Measurements from ENCODE around the gene ERMAP. TPM values are rescaled to one million over a fixed set of nuclear protein-coding genes. Genes with fewer than 3 reads are reported as not detected.
"Not testable (repeated sequence)": the region's sequence is repeated elsewhere in the genome, so short reads cannot be mapped to it uniquely, and the experiment has no call there.

ERMAP gene
- total and polyA plus RNA-seq, 9 of the 15 experiments (the other 6 are each of a cell fraction or from before 2014, with no cell fraction given): 8.0 to 31.4 (median 22.5) TPM

DNA sequence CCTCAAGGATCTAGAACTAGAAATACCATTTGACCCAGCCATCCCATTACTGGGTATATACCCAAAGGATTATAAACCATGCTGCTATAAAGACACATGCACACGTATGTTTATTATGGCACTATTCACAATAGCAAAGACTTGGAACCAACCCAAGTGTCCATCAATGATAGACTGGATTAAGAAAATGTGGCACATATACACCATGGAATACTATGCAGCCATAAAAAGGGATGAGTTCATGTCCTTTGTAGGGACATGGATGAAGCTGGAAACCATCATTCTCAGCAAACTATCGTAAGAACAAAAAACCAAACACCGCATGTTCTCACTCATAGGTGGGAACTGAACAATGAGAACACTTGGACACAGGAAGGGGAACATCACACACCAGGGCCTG lies 2.1 kb upstream of the ERMAP start:
- H3K27ac ChIP-seq (ENCODE audit: extremely low read depth, low read depth, low read length); BruUV-seq (replicated peaks); intact Hi-C loops (cut with micrococcal nuclease); H3K9me1 ChIP-seq (ENCODE audit: control insufficient read depth, insufficient read depth, low read length); ATAC-seq; H3K9me3 ChIP-seq (replicated peaks; ENCODE audit: control insufficient read depth, insufficient read depth, low read depth, low read length); DNase-seq (ENCODE audit: extremely low read depth in 1 of 4, low spot score in 3 of 4); H3K4me3 ChIP-seq; FAIRE-seq; CTCF ChIA-PET (ENCODE audit: low intra/inter-chr PET ratio); H4K20me1 ChIP-seq (replicated peaks; ENCODE audit: control insufficient read depth, insufficient read depth, low read length); H3K9ac ChIP-seq (ENCODE audit: insufficient read depth in 1 of 2, low read depth in 2 of 2, low read length in 2 of 2); in situ Hi-C loops (cut with MboI); H3K27me3 ChIP-seq (ENCODE audit: control insufficient read depth in 2 of 2, insufficient read depth in 2 of 2, low read length in 2 of 2); H3K4me2 ChIP-seq (ENCODE audit: insufficient read depth, low read length); H2AFZ ChIP-seq (ENCODE audit: low read depth, low read length): not testable (repeated sequence)
- peaks cover 14% of the 10 kb centered on the region; the same call in 2 of the 3 replicates for H3K36me3 ChIP-seq (ENCODE audit: control insufficient read depth, insufficient read depth, low read length)
- POLR2A ChIA-PET: interaction anchor here (0.6 to 3.4 kb wide), 3 partner anchors 8 to 142 kb away, joined by 3 to 22 read pairs (median 5); no protein-coding TSS in a partner anchor
- TF ChIP-seq HDAC1 (IDR thresholded peaks at IDR 0.05) (0 out of 4 replicates have a peak, but pooled peaks of 1 of the 2 experiments have one; percentile 14), BCOR (IDR thresholded peaks at IDR 0.05) (peak; percentile 77), KDM1A (IDR thresholded peaks at IDR 0.05) (peak in 1 of 2 experiments; percentile 31; a peak in 1 of 4 replicates)
- peaks cover 16 to 23% of the 10 kb centered on the region in 2 experiments for H3K4me1 ChIP-seq (replicated peaks in 1 of 2; ENCODE audit: control insufficient read depth in 2 of 2, insufficient read depth in 2 of 2, low read length in 2 of 2)
- peaks cover 29% of the 10 kb centered on the region for H3K79me2 ChIP-seq (ENCODE audit: control insufficient read depth, insufficient read depth, low read length)
- WGBS (ENCODE audit: insufficient coverage, low coverage, missing lambda C conversion rate): 100% methylated on average over 1 of the region's 3 CpGs

- Histone ChIP-seq H3K9me3 (replicated peaks; ENCODE audit: control insufficient read depth, insufficient read depth, low read depth, low read length) (no peaks in the 10 kb centered on the region), H3K36me3 (ENCODE audit: control insufficient read depth, insufficient read depth, low read length) (peaks cover 13% of the 10 kb centered on the region; the same call in 2 of the 3 replicates), H3K9ac (ENCODE audit: insufficient read depth in 1 of 2, low read depth in 2 of 2, low read length in 2 of 2) (peak overlapping the region; percentile 60 to 92; a peak in 3 of 4 replicates), H3K27ac (ENCODE audit: extremely low read depth, low read depth, low read length) (peak overlapping the region; percentile 65), H3K4me2 (ENCODE audit: insufficient read depth, low read length) (peak overlapping the region; percentile 89), H3K4me1 (replicated peaks in 1 of 2; ENCODE audit: control insufficient read depth in 2 of 2, insufficient read depth in 2 of 2, low read length in 2 of 2) (peaks cover 16 to 33% of the 10 kb centered on the region in 2 experiments), H2AFZ (ENCODE audit: low read depth, low read length) (peak overlapping the region; percentile 86), H3K27me3 (ENCODE audit: control insufficient read depth in 2 of 2, insufficient read depth in 2 of 2, low read length in 2 of 2) (no peaks in the 10 kb centered on the region), H3K4me3 (peak overlapping the region; percentile 79), H3K9me1 (ENCODE audit: control insufficient read depth, insufficient read depth, low read length) (no peaks in the 10 kb centered on the region), H4K20me1 (replicated peaks; ENCODE audit: control insufficient read depth, insufficient read depth, low read length) (no peaks in the 10 kb centered on the region), H3K79me2 (ENCODE audit: control insufficient read depth, insufficient read depth, low read length) (peaks cover 37% of the 10 kb centered on the region)
- 31% methylated on average over 7 of the region's 7 CpGs for WGBS (ENCODE audit: insufficient coverage, low coverage, missing lambda C conversion rate)
- in situ Hi-C loops (cut with MboI): no loop called here
- peak in 1 of 4 experiments; percentile 54 for DNase-seq (ENCODE audit: extremely low read depth in 1 of 4, low spot score in 3 of 4)
- BruUV-seq (replicated peaks): TSS peak; percentile 66
- POLR2A ChIA-PET: interaction anchor here (0.8 to 3.4 kb wide), 6 partner anchors 9 to 120 kb away, joined by 3 to 22 read pairs (median 4); no protein-coding TSS in a partner anchor
- FAIRE-seq: peak; percentile 48
- intact Hi-C loops (cut with micrococcal nuclease): loop anchor here (1.0 kb wide), 1 partner anchor 108 kb away; no protein-coding TSS in a partner anchor
- peak; percentile 26 for ATAC-seq
- CTCF ChIA-PET (ENCODE audit: low intra/inter-chr PET ratio): no interaction called here
- TF ChIP-seq, protein P1, sequence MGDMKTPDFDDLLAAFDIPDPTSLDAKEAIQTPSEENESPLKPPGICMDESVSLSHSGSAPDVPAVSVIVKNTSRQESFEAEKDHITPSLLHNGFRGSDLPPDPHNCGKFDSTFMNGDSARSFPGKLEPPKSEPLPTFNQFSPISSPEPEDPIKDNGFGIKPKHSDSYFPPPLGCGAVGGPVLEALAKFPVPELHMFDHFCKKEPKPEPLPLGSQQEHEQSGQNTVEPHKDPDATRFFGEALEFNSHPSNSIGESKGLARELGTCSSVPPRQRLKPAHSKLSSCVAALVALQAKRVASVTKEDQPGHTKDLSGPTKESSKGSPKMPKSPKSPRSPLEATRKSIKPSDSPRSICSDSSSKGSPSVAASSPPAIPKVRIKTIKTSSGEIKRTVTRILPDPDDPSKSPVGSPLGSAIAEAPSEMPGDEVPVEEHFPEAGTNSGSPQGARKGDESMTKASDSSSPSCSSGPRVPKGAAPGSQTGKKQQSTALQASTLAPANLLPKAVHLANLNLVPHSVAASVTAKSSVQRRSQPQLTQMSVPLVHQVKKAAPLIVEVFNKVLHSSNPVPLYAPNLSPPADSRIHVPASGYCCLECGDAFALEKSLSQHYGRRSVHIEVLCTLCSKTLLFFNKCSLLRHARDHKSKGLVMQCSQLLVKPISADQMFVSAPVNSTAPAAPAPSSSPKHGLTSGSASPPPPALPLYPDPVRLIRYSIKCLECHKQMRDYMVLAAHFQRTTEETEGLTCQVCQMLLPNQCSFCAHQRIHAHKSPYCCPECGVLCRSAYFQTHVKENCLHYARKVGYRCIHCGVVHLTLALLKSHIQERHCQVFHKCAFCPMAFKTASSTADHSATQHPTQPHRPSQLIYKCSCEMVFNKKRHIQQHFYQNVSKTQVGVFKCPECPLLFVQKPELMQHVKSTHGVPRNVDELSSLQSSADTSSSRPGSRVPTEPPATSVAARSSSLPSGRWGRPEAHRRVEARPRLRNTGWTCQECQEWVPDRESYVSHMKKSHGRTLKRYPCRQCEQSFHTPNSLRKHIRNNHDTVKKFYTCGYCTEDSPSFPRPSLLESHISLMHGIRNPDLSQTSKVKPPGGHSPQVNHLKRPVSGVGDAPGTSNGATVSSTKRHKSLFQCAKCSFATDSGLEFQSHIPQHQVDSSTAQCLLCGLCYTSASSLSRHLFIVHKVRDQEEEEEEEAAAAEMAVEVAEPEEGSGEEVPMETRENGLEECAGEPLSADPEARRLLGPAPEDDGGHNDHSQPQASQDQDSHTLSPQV (IDR thresholded peaks at IDR 0.05): 0 out of 2 replicates have a peak, but pooled peaks have one; percentile 32
- TF ChIP-seq SMARCA4 (IDR thresholded peaks at IDR 0.05): 0 out of 2 replicates have a peak, but pooled peaks have one; percentile 6
- no peak for TF ChIP-seq CGGBP1 (CRISPR knock-in tag; IDR thresholded peaks at IDR 0.05)
- peak in 1 of 2 experiments; percentile 31; a peak in 1 of 4 replicates for TF ChIP-seq KDM1A (IDR thresholded peaks at IDR 0.05)
- TF ChIP-seq PKNOX1 (IDR thresholded peaks at IDR 0.05): peak; percentile 32; the same call in 1 of the 2 replicates
Observed at GRCh38 chr1:42815941-42816584, 859 bp upstream of the ERMAP start.

Data from K562 (cell line).